COLO829 (cell line): ENCODE results near the gene KIF20A.
"Not testable (repeated sequence)": the region's sequence is repeated elsewhere in the genome, so short reads cannot be mapped to it uniquely, and the experiment has no call there.

ENCODE experiments used
- DNase-seq: peaks from one replicate; pipeline ENCODE4 v3.0.0; 2012; ENCODE audit warnings: low spot score

The KIF20A gene

DNA sequence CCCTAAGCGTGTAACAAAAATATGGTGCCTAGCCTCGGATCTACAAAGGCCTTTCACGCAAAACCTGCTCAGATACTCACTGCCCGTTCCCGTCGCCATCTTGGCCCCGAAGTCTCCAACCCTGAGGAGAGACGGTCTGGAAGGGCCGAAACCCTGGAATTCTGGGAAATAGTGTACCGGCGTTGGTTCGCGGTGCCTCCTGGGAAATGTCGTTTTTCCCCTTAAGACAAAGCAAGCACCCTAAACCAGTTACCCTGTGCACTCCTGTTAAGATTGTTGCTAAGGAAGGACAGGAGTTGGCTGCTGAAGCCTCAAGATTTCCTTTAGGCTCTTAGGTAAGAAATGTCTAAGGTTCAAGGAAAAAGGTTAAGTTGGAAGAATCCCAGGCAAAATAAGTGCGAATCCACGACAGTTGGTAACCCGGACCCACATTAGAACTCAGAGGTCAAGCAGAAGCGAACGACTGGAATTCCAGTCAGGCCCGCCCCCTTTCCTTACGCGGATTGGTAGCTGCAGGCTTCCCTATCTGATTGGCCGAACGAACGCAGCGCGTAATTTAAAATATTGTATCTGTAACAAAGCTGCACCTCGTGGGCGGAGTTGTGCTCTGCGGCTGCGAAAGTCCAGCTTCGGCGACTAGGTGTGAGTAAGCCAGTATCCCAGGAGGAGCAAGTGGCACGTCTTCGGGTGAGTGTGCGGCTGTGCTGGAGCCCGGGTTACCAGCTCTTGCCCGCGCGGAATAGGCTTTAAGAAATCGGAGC is at the start of gene KIF20A, which contains the start of gene BRD8:
Gene KIF20A, plus strand, starts transcription at position 597 of the 761 bp plus-strand sequence. CDS start 569 bp downstream, outside the sequence.
Gene BRD8, minus strand, starts transcription at position 115 of the 761 bp plus-strand sequence. Its CDS starts 16 bp downstream, at position 99.
- DNase-seq: peak; percentile 94

DNA sequence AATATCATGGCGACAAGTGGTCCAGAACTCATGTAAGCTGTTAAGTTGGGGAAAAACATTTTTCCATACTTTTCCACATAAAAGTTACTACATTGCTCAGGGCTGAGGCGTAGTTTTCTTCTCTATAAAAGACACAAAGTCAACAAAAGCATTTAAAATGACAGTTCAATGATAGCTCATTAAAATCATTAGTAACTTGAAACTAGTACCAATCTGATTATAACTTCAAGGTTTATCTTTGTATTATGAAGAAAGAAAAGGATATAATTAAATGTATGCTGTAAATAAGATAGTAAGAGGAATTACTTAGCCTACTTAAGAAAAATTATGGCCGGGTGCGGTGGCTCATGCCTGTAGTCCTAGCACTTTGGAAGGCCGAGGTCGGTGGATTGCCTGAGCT is 49.6 kb upstream of the KIF20A start:
- no peak for DNase-seq

DNA sequence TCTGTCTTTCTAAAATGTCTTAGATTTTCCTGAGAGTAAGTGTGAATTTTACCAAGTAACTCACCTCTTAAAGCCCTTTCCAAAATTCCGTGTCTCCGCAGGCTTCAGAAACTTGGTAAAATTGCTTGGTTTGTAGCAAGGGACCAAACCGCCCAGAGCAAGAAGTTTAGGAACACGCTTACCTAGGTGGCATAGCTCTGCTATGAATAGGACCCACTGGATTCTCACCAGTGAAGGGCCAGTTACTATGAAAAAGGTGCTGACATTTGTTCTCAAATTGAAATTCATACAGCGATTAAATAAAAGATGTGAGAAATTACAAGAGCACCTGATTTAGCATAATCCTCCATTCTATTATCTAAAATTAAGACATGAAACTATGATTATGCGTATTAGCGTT is 46.4 kb upstream of the KIF20A start:
- no peak for DNase-seq

DNA sequence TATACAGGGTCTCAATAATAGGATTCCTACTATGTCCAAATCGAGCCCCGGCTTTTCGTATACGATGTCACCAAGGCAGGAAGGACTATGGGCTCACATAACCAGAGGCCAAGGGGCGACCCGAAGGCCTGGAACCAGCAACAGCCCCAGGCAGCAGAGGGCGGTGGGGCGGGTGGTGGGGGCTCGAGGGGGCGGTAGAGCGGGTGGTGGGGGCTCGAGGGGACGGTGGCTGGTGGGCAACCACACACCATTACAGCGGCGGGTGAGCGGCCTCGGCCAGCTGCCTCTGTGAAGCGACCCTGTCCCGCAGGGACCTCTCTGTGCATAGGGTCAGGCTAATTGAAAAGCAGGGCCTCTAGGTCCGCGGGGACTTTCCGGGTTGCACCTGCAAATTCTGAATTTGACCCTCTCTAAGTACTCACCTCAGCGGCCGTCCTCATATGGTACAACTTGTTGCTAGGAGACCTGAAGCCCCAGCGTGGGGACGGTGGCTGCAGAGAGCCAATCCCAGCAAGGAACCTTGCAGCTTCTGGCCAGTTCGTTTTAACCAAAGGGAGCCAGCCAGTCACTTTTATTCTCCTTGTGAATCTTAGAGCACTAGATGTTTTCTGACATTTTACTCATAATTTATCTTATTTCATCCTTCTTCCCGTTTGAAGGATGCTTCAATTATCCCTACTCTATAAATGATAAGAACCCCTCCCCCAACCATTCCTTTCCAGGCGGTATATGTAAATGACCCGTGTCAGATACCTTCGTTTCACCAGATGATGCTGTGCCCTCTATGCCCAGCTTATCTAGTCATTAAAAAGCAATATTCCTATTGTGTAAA is 39.7 kb upstream of the KIF20A start, which contains the start of gene NME5:
Gene NME5, minus strand, starts transcription at position 480 of the 832 bp plus-strand sequence. CDS start 648 bp downstream, outside the sequence.
- no peak for DNase-seq

DNA sequence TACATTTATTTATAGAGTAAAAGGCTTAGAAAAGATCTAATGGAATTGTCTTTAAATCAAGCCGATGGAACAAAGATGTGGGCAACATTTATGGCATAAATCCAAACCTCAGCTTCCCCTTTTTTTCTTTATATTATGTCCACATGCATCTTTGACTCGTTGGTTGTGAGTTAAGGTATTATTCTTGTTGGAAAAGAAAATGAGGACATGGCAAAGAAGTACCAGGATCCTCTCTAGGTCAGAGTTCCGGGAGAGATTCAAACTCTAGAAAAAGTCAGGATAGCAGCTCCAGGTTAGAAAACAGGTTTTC is 39.2 kb upstream of the KIF20A start:
- no peak for DNase-seq

DNA sequence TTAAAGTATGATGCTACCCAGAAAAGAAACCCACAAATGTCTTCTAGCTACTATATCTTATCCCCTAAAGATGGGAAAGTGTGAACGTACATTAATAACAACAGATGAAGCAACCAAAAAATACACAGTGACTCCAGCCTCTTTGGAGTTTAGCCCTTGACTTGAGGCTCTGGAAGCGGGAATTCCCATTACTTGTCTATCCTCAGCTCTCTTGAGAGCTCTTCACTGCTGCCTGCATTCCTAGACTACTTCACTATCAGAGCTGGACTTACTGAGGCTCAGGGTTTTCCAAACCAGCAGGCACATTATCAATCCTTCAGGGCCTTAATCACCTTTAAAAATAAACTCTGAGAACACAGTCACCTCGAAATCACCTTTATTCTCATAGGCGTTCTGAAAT is 38.6 kb upstream of the KIF20A start:
- no peak for DNase-seq

DNA sequence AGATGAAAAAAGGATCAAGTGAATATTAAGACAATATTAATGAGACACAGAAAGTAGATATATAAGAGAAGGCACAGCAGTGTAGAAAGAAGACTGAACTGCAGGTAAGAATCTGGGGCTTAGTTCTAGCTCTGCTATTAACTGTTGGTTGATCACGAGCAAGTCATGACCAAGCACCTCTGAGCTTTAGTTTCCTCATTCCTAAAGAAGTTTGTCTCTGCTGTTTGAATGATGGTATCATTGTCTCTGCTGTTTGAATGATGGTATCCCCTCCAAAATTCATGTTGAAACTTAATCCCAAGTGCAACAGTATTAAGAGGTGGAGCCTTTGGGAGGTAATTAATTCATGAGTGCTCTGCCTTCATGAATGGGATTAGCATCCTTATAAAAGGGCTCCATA is 37.2 kb upstream of the KIF20A start:
- no peak for DNase-seq

DNA sequence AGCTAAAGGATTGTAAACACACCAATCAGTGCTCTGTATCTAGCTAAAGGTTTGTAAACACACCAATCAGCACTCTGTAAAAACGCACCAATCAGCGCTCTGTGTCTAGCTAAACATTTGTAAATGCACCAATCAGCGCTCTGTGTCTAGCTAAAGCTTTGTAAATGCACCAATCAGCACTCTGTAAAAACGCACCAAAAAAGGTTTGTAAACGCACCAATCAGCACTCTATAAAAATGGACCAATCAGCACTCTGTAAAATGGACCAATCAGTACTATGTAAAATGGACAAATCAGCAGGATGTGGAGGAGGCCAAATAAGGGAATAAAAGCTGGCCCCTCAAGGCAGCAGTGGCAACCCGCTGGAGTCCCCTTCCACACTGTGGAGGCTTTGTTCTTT is 35.3 kb upstream of the KIF20A start:
- DNase-seq: not testable (repeated sequence)

DNA sequence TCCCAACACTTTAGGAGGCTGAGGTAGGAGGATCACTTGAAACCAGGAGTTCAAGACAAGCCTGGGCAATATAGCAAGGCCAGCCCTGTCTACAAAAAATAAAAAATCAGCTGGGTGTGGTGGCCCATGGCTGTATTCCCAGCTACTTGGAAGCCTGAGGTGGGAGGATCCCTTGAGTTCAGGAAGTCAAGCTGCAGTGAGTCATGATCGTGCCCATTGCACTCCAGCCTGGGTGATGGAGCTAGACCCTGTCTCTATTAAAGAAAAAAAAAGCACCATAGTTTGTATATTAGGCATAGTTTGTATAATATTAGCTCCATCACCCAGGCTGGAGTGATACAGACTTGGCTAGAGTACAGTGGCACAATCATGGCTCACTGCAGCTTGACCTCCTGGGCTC is 30.1 kb upstream of the KIF20A start:
- DNase-seq: no peak

DNA sequence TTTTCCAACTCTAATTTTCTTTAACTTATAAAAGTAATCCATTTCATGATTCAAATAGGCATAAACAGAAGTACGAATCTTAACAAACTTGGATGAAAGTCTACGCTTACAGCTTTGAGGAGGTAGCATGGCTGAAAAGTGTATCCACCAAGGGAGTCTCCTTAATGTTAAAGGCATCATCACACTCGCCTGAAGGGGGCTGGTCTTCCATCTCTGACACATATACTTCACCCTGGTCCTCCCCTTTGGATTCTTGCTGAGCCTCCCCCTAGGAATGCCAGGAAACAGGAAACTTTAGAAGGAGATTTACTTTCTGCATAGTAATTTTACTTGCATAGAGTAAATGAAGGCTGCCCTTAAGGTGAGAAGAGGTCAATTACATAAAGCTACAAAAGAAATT is 29.4 kb upstream of the KIF20A start:
- DNase-seq: no peak

DNA sequence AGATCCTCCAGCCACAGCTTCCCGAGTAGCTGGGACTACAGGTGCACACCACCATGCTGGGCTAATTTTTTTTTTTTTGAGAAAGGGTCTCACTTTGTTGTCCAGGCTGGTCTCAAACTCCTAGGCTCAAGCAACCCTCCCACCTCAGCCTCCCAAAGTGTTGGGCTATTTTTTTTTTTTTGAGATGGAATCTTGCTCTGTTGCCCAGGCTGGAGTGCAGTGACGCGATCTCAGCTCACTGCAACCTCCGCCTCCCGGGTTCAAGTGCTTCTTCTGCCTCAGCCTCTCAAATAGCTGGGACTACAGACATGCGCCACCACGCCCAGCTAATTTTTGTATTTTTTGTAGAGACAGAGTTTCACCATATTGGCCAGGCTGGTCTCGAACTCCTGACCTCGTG is 22.9 kb upstream of the KIF20A start:
- DNase-seq: not testable (repeated sequence)

DNA sequence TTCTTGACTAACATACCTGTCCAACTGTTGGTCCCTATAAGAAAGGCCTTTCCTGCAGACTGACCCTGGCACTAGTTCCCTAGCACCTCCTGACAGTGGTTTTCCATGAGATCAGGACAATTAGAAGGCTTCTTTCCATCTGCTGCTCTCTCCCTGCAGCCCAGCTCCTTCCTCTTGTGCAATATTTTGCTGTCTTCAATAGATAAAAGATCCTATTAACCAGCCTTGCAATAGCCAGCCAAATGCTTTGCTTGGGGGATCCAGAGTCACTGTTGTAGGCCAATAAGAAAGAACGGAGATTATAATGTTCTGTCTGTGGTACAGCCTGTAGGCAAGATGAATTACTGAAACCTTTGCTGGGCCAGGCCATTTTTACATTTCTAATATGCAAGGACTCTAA is 21.3 kb upstream of the KIF20A start:
- no peak for DNase-seq

DNA sequence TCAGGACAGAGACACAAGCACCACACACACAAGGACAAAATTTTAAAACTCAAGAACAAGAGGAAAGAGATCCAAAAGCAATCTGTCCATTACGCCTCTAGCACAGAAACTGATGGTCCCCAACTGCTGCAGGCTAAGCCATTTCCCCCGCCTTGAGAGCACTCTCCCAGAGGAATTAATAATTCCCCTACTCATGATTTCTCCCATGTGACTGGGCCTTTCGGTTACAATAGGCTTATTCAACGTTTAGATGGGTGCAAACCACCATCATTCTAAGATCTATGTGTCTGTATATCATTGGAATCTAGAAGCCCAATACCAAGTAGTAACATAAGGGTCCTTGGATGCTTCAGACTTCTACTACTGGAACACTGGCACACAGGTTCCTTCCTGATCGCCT is 19.2 kb upstream of the KIF20A start:
- DNase-seq: peak; percentile 81

DNA sequence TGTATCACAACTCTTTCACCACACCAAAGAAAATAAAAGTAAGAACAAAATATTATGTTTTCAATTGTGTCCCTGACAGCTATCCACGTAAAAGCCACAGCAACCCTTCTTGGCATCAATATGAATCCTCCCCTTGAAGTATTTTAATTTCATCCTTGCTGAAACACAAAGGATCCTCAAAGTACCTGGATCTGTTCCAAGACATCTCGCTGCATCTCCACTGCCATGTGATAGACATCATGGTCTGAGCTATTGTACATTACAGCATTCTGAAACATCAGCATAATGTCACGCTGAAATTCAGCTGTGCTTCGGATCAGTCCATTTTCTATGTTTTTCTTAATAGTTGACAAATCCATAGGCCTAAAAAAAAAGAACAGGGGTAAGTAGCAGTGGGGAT is 18.2 kb upstream of the KIF20A start:
- peak; percentile 19 for DNase-seq

DNA sequence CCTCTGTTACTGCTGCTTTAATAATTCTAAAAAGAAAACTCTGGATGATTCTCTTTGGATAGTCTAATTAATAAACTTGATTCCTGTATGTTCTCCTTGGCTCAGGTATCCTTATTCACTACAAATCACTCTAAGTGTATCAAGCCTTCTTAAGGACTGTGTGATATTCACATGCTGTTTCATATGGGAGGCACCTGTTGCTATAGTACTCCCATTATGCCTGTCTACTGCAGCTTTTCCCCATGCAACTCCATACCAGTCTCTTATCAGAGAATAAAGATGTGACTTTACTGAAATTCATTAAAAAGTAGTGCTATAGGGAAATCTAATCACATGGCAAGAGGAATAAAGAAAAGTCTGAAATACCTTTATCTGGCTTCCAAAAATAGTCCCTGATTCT is 15.2 kb upstream of the KIF20A start:
- no peak for DNase-seq

DNA sequence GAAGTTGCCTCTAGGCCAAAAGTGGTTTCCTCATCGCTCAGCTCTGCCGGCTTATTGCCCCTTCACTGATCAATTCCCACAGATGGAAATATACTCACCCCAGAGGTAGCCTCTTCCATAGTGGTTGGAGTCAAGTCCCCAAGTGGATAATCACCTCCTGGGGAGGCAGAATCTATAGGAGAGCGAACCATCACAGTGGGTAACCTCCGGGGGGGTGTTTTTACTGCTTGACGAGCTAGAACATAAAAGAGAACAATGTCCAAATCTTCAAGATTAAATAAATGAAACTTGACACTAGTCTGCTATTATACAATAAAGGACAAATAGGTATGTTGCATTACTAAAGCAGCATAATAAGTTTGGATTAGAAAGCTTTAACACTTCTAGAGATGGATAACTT is 9.8 kb upstream of the KIF20A start:
- no peak for DNase-seq

DNA sequence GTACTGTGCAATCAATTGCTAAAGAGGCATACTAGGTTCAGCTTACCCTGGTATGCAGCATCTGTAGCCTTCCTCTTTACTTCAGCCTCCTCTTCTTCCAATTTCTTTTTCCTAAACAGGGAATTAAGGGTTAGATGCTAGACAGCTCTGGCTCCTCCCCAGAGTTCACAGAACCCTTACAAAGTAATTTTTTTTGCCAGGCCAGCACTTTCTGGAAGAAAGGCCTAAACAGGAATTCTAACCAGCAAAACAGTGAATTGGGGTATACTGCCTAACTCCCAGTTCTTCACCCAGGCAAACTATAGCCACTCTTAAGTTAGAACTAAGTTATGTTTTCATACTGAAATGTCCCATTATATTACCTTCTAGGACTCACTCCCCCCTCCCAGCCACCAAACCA is 8.6 kb upstream of the KIF20A start:
- DNase-seq: no peak

DNA sequence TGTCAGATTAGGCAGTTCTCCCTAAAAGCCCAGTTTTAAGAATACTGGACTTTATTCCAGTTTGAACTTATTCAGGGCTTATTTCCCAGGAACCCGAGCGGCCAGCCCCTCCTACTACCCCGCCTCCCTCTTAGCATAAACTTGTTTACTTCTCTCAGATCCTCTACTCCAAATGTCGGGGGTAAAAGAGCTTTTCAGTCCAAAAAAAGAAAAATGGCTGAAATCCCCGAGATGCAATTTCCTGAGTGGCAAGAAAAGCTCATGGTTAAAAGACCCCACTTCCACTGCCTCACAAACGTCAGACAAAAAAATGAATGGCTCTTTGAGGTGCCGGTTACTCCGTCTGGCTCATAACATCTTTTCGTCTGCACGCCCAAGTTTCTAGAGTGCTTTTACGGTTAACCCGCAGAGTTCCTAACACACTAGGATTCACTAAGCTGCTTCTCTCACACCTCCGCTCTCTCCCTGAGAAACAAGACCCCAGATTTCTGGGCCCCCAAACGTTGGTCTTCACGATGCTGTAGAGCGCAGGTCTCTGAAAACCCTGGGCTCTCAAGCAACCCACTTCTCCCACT is 884 bp upstream of the KIF20A start:
- peak; percentile 41 for DNase-seq

DNA sequence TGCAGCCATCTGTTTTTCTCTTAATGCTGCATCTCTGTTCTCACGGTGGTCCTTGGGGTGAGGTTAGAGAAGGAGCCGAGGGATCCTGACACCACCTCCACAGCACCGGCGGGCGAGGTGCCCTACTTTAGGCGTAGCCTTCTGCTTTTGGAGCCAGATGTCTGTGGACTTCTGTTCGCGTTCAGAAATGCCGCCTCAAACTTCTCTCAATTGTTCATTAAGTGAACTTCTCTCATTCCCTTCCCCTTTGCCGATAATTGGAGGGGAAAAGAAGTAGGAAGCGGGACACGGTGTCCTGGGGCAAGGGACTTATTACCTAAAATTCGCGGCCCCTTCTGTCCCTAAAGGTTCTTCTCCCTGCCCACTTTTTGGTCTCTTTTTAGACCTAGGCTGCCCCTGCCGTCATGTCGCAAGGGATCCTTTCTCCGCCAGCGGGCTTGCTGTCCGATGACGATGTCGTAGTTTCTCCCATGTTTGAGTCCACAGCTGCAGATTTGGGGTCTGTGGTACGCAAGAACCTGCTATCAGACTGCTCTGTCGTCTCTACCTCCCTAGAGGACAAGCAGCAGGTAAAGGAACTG is 455 bp downstream of the KIF20A start:
- no peak for DNase-seq

DNA sequence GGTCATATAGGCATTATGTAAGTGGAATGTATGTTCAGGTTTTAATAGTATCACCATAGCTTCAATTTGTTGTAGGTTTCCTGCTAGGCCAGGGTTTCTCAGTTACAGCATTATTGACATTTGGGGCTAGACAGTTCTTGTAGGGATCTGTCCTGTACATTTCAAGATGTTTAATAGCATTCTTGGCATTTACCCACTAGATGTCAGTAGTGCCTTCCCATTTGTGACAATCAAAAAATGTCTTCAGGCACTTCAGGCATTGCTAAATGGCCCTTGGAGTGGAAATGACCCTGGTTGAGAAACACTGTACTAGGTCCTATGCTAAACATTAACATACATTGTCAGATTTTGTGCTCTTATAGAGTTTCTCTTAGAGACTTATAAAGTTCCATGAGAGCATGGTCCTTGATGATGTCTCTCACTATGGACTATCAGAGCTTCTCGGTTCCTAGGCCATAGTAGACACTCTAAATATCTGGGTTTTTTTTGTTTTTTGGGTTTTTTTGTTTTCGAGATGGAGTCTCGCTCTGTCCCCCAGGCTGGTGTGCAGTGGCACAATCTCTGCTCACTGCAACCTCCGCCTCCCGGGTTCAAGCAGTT is 1.4 kb downstream of the KIF20A start:
- DNase-seq: peak; percentile 71

DNA sequence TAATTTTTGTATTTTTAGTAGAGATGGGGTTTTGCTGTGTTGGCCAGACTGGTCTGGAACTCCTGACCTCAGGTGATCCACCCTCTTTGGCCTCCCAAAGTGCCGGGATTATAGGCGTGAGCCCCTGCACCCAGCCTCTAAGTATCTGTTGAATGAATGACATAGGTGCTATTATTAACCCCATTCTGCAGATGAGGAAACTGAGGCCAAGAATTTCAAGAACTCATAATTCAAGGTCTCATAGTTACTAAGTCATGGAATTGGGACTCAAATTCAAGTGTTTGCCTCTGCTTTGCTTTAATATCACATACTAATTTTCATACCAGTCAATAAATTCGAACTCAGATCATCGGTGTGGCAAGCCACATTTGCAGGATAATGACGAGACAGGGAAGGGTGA is 1.9 kb downstream of the KIF20A start:
- DNase-seq: no peak

DNA sequence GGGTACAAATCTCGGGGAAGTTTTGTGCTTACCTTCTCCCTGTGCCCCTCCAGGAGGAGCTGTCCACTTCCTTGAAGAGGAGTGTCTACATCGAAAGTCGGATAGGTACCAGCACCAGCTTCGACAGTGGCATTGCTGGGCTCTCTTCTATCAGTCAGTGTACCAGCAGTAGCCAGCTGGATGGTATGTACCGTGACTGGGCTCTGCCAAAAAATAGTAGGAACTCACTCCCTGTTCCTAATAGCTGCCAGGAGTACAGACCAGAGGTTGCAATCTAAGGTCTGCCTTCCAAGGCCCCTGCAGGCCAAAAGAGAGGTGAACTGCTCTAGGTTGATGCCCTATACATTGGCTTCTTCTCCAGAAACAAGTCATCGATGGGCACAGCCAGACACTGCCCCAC is 3.9 kb downstream of the KIF20A start:
- no peak for DNase-seq
